SK-N-MC (cell line): Measurements from ENCODE around the gene ERLEC1.
"Not testable (repeated sequence)": the region's sequence is repeated elsewhere in the genome, so short reads cannot be mapped to it uniquely, and the experiment has no call there.

Source experiments
- DNase-seq: peaks from one replicate; pipeline ENCODE4 v3.0.0-alpha.2; 2011; ENCODE audit warnings: low read depth, low spot score
- H3K27ac ChIP-seq: fragments of 200-600 bp; sonication (generic); 2 replicates; pipeline ENCODE4 v1.5.1; 2016; ENCODE audit warnings: mixed run types
- H3K36me3 ChIP-seq: fragments of 200-600 bp; sonication (generic); 2 replicates; pipeline ENCODE4 v1.6.1; 2017; ENCODE audit warnings: antibody characterized with exemption, low read length, mixed read lengths; ENCODE audit not compliant: insufficient read depth
- H3K4me3 ChIP-seq: fragments of 200-600 bp; sonication (generic); 2 replicates; pipeline ENCODE4 v1.5.1; 2016
- H3K9ac ChIP-seq: fragments of 200-600 bp; sonication (generic); 2 replicates; pipeline ENCODE4 v1.8.0; 2017; ENCODE audit warnings: mixed run types, mixed read lengths; ENCODE audit not compliant: insufficient read length
- H3K9me3 ChIP-seq: fragments of 200-600 bp; sonication (generic); 2 replicates; pipeline ENCODE4 v1.6.1; 2017; ENCODE audit warnings: low read depth, mild to moderate bottlenecking, antibody characterized with exemption, low read length, moderate library complexity, mixed read lengths
- EZH2 ChIP-seq: fragments of 200-600 bp; sonication (generic); IDR thresholded peaks from one replicate; pipeline ENCODE4 v1.6.1; 2017; ENCODE audit warnings: antibody characterized with exemption
- FOXP2 ChIP-seq: optimal IDR thresholded peaks from 2 replicates; pipeline ENCODE3; 2011; ENCODE audit warnings: mild to moderate bottlenecking, moderate library complexity; ENCODE audit not compliant: insufficient read depth; ENCODE audit errors: extremely low read length, control extremely low read depth
- POLR2AphosphoS5 ChIP-seq: IDR thresholded peaks from 2 replicates; pipeline ENCODE4 v1.6.1; 2012; ENCODE audit warnings: mild to moderate bottlenecking, low read depth, low read length, borderline replicate concordance

Gene ERLEC1

DNA sequence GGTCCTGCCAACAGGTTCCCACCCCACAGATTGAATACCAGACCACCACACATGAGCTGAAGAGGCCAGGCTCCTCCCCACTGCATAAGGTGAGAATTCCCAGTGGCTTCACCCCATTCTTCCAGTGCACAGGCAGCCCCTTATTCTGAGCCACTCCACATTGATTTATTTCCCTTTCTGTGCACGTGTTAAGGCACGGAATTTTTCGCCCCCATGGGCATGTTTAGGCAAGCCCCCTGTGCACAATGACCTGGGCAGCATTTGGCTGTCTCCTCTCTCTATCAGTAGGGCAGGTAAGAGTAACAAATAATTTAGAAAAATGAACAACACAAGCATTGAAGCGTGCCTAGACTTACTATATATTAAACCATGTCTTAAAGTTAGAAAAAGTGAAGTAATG, 34.5 kb upstream of the ERLEC1 start:
- TF ChIP-seq FOXP2 (no peak), POLR2AphosphoS5 (no peak), EZH2 (no peak)
- H3K9ac ChIP-seq: no peak overlapping the region
- no peak for DNase-seq
- no peak overlapping the region for H3K4me3 ChIP-seq
- H3K27ac ChIP-seq: no peak overlapping the region
- no peaks in the 10 kb centered on the region for H3K9me3 ChIP-seq
- peaks cover 18% of the 10 kb centered on the region for H3K36me3 ChIP-seq

DNA sequence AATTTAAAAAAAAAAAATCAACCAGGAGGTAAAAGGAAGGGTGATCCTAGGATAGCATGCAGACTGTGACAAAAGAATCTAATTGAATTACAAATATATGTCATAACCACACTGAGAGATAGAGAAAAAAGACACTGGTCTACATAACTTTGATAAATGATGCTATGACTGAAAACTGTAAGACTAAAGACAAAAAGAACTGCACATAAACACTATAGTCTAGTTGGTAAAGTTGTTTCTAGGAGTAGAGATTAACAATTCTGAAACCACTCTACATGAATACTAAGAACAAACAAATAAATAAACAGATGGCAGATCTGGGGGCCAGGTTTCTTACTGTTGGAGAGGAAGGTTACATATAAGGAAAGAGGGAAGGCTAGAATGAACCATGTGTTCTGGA, 33.8 kb upstream of the ERLEC1 start:
- TF ChIP-seq FOXP2 (no peak), POLR2AphosphoS5 (no peak), EZH2 (no peak)
- Histone ChIP-seq H3K4me3 (no peak overlapping the region), H3K9ac (no peak overlapping the region), H3K36me3 (peaks cover 18% of the 10 kb centered on the region), H3K27ac (no peak overlapping the region), H3K9me3 (no peaks in the 10 kb centered on the region)
- no peak for DNase-seq

DNA sequence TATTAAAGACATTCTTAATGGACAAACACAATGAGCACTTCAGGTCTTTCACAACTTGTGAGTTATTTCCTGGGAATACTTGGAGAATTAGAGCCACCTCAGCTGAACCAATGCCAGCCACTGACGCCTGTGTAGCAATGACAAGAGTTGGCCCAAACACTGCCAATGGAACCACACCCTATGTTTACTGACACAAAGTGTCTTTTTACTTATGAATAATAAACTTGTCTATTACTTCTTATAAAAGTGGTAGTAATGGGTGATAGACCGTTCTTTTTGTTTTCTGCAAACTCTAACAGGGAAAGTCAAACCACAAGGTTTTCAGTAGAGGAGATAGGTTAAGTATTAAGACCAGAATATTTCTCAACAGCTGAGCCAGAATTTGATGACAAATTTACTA, 31.7 kb upstream of the ERLEC1 start:
- no peaks in the 10 kb centered on the region for H3K9me3 ChIP-seq
- no peak for DNase-seq
- no peak overlapping the region for H3K4me3 ChIP-seq

DNA sequence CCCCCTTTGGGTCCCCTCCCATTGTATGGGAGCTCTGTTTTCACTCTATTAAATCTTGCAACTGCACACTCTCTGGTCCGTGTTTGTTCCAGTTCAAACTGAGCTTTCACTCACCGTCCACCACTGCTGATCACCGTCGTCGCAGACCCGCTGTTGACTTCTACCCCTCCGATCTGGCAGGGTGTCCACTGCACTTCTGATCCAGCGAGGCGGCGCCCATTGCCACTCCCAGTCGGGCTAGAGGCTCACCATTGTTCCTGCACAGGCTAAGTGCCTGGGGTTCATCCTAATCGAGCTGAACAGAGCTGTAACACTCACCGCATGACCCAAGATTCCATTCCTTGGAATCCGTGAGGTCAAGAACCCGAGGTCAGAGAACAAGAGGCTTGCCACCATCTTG, 30.2 kb upstream of the ERLEC1 start:
- Histone ChIP-seq H3K36me3 (peaks cover 5% of the 10 kb centered on the region; the same call in 1 of the 2 replicates), H3K27ac (no peak overlapping the region), H3K9ac (no peak overlapping the region), H3K9me3 (no peaks in the 10 kb centered on the region), H3K4me3 (no peak overlapping the region)
- DNase-seq: no peak
- TF ChIP-seq POLR2AphosphoS5 (no peak), FOXP2 (no peak), EZH2 (no peak)

More for the DNA sequence above, 31.7 kb upstream of the ERLEC1 start:
- TF ChIP-seq POLR2AphosphoS5 (no peak), EZH2 (no peak), FOXP2 (no peak)
- Histone ChIP-seq H3K9ac (no peak overlapping the region), H3K27ac (no peak overlapping the region), H3K36me3 (peaks cover 5% of the 10 kb centered on the region; the same call in 1 of the 2 replicates)

GRCh38 chr2:53757206-53757605, 29.6 kb upstream of the ERLEC1 start:
- H3K9me3 ChIP-seq, H3K27ac ChIP-seq, H3K36me3 ChIP-seq, H3K9ac ChIP-seq, H3K4me3 ChIP-seq, DNase-seq: not testable (repeated sequence)

- H3K9ac ChIP-seq: no peak overlapping the region
Measured at GRCh38 chr2:53765767-53766166, 21.1 kb upstream of the ERLEC1 start.

GRCh38 chr2:53767405-53768241, 19.2 kb upstream of the ERLEC1 start, which contains the start of gene CHAC2:
Gene CHAC2 (plus strand): TSS chr2:53767804. CDS start chr2:53767887, 83 bp downstream.
- TF ChIP-seq FOXP2 (no peak), POLR2AphosphoS5 (peak; percentile 93)
- Histone ChIP-seq H3K4me3 (peak within 1 kb of the TSS; percentile 79), H3K9ac (peak within 1 kb of the TSS; percentile 80), H3K9me3 (no peaks in the 10 kb centered on the region), H3K27ac (peak within 1 kb of the TSS; percentile 51), H3K36me3 (peaks cover 22% of the 10 kb centered on the region; the same call in 1 of the 2 replicates)
- DNase-seq: no peak

More at GRCh38 chr2:53765767-53766166, 21.1 kb upstream of the ERLEC1 start:
- TF ChIP-seq POLR2AphosphoS5 (no peak), EZH2 (no peak), FOXP2 (no peak)
- no peak overlapping the region for H3K27ac ChIP-seq
- H3K9me3 ChIP-seq: no peaks in the 10 kb centered on the region
- no peak overlapping the region for H3K4me3 ChIP-seq
- peaks cover 16% of the 10 kb centered on the region; the same call in 1 of the 2 replicates for H3K36me3 ChIP-seq
- DNase-seq: no peak

DNA sequence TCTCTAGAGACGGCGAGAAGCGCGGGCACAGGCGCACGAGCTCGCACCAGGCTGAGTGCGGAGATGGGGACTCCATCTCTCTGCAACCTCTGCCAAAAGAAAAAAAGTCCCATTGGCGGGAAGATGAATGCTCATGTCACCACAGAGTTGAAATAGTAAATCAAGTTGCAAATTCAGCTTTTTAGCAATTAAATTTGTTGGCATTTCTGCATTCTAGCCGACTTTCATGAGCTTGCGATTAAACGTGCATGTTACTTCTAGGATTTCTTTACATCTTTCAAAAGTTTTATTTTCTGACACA, 18.7 kb upstream of the ERLEC1 start:
- TF ChIP-seq EZH2 (no peak), FOXP2 (no peak), POLR2AphosphoS5 (no peak)
- DNase-seq: no peak
- Histone ChIP-seq H3K36me3 (peaks cover 20% of the 10 kb centered on the region; the same call in 1 of the 2 replicates), H3K4me3 (peak overlapping the region; percentile 79), H3K9ac (peak overlapping the region; percentile 80), H3K27ac (no peak overlapping the region), H3K9me3 (no peaks in the 10 kb centered on the region)
